IMR-90 (cell line): ENCODE results near the gene CYSRT1. TPM values are rescaled to one million over a fixed set of nuclear protein-coding genes. Genes with fewer than 3 reads are reported as not detected.
A peak's percentile ranks its signal among the peaks of the same experiment; 100 is the strongest.

Experiments
- ATAC-seq: fragments of 200-7000 bp; cut with Tn5 transposase; 2 replicates; pipeline ENCODE4 v1.9.1; 2020; ENCODE audit warnings: low read depth, mild to moderate bottlenecking, moderate library complexity
- BruUV-seq: library from RNA; stranded (reverse); fragments of 400-500 nt; replicated peaks from 2 replicates; lab custom pipeline; 2021; lab: Mats Ljungman, UMichigan
- CTCF ChIA-PET: fragments of 300-600 bp; formaldehyde crosslinking; extraction: SDS; loops from one replicate; lab custom pipeline; 2021; ENCODE audit warnings: antibody characterized with exemption; lab: Yijun Ruan, JAX
- POLR2A ChIA-PET: fragments of 300-600 bp; sonication (Branson Sonifier 250); formaldehyde crosslinking; loops from one replicate; lab custom pipeline; 2022; ENCODE audit warnings: antibody characterized with exemption; ENCODE audit not compliant: unreplicated experiment; lab: Charles Lee
- DNase-seq: peaks from one replicate; pipeline ENCODE4 v3.0.0; 2013
- H2AFZ ChIP-seq: replicated peaks from 2 replicates; pipeline ENCODE3; 2013; ENCODE audit warnings: low read length, mild to moderate bottlenecking; ENCODE audit not compliant: poor library complexity
- H2AK5ac ChIP-seq: 2 replicates; pipeline ENCODE4 v1.6.1; 2013; ENCODE audit warnings: low read depth, low read length, inconsistent platforms
- H2AK9ac ChIP-seq: replicated peaks from 2 replicates; pipeline ENCODE3; 2013; ENCODE audit warnings: mild to moderate bottlenecking, low read depth, low read length, moderate library complexity; ENCODE audit not compliant: poor library complexity
- H2BK120ac ChIP-seq: 2 replicates; pipeline ENCODE4 v1.6.1; 2013; ENCODE audit warnings: low read depth, low read length, inconsistent platforms
- H2BK15ac ChIP-seq: 3 replicates; pipeline ENCODE4 v1.6.1; 2013; ENCODE audit warnings: low read depth, low read length, inconsistent platforms
- H2BK20ac ChIP-seq: 2 replicates; pipeline ENCODE4 v1.6.1; 2013; ENCODE audit warnings: low read depth, mild to moderate bottlenecking, inconsistent platforms, low read length, moderate library complexity
- H2BK5ac ChIP-seq: 2 replicates; pipeline ENCODE4 v1.6.1; 2013; ENCODE audit warnings: mild to moderate bottlenecking, low read depth, low read length, inconsistent platforms; ENCODE audit not compliant: poor library complexity, severe bottlenecking
- H3K14ac ChIP-seq: replicated peaks from 2 replicates; pipeline ENCODE4 v1.6.1; 2013; ENCODE audit warnings: low read depth, low read length, inconsistent platforms
- H3K18ac ChIP-seq: 2 replicates; pipeline ENCODE4 v1.6.1; 2013; ENCODE audit warnings: low read depth, low read length, control low read depth
- H3K23ac ChIP-seq: 2 replicates; pipeline ENCODE4 v1.6.1; 2013; ENCODE audit warnings: low read depth, low read length, inconsistent platforms
- H3K27ac ChIP-seq: 2 replicates; pipeline ENCODE4 v1.5.1; 2013; ENCODE audit warnings: mild to moderate bottlenecking, control low read depth, low read length; ENCODE audit not compliant: insufficient read depth
- H3K27me3 ChIP-seq: 2 replicates; pipeline ENCODE4 v1.6.1; 2013; ENCODE audit warnings: low read length; ENCODE audit not compliant: control insufficient read depth, insufficient read depth
- H3K36me3 ChIP-seq: 2 replicates; pipeline ENCODE4 v1.6.1; 2013; ENCODE audit warnings: low read length, mixed read lengths; ENCODE audit not compliant: control insufficient read depth, insufficient read depth
- H3K4ac ChIP-seq: 2 replicates; pipeline ENCODE4 v1.6.1; 2013; ENCODE audit warnings: low read depth, low read length, inconsistent platforms
- H3K4me1 ChIP-seq: 2 replicates; pipeline ENCODE4 v1.6.1; 2013; ENCODE audit warnings: low read length, mixed read lengths; ENCODE audit not compliant: control insufficient read depth, insufficient read depth
- H3K4me2 ChIP-seq: 2 replicates; pipeline ENCODE4 v1.6.1; 2013; ENCODE audit warnings: low read depth, mild to moderate bottlenecking, control low read depth, low read length, moderate library complexity
- H3K4me3 ChIP-seq: 2 replicates; pipeline ENCODE4 v1.5.1; 2013; ENCODE audit warnings: low read depth, mild to moderate bottlenecking, control low read depth, low read length, moderate library complexity; ENCODE audit not compliant: insufficient read depth
- H3K56ac ChIP-seq: 2 replicates; pipeline ENCODE4 v1.6.1; 2013; ENCODE audit warnings: low read length, inconsistent platforms; ENCODE audit not compliant: insufficient read depth; ENCODE audit errors: extremely low read depth
- H3K79me1 ChIP-seq, 2 experiments: 2 replicates each; pipeline ENCODE4 v1.6.1; 2013; ENCODE audit warnings: low read length in 2 of 2, inconsistent platforms in 1 of 2, low read depth in 1 of 2
- H3K9ac ChIP-seq: 2 replicates; pipeline ENCODE4 v1.6.1; 2013; ENCODE audit warnings: low read depth, low read length, control low read depth
- H3K9me1 ChIP-seq: 2 replicates; pipeline ENCODE4 v1.6.1; 2013; ENCODE audit warnings: low read length, inconsistent platforms; ENCODE audit not compliant: insufficient read depth
- H3K9me3 ChIP-seq: 2 replicates; pipeline ENCODE4 v1.6.1; 2013; ENCODE audit warnings: low read length; ENCODE audit not compliant: control insufficient read depth, insufficient read depth
- H4K20me1 ChIP-seq: 2 replicates; pipeline ENCODE4 v1.6.1; 2013; ENCODE audit warnings: low read length, inconsistent platforms; ENCODE audit not compliant: insufficient read depth
- H4K5ac ChIP-seq: 2 replicates; pipeline ENCODE4 v1.6.1; 2013; ENCODE audit warnings: mild to moderate bottlenecking, low read depth, low read length, control low read depth
- H4K8ac ChIP-seq, 2 experiments: 2 replicates each; pipeline ENCODE4 v1.6.1; 2013; ENCODE audit warnings: low read depth in 2 of 2, low read length in 2 of 2, control low read depth in 1 of 2, inconsistent platforms in 1 of 2
- H4K91ac ChIP-seq: 2 replicates; pipeline ENCODE4 v1.6.1; 2013; ENCODE audit warnings: low read depth, low read length, inconsistent platforms; ENCODE audit not compliant: insufficient read depth
- BHLHE40 ChIP-seq: fragments of 150-350 bp; IDR thresholded peaks from 2 replicates; pipeline ENCODE4 v1.6.1; 2016; ENCODE audit warnings: mild to moderate bottlenecking, low read depth, low read length
- RCOR1 ChIP-seq: IDR thresholded peaks from 2 replicates; pipeline ENCODE4 v1.6.1; 2012; ENCODE audit warnings: mild to moderate bottlenecking, low read length, improper control_type of control experiment; ENCODE audit not compliant: insufficient replicate concordance
- RFX5 ChIP-seq: IDR thresholded peaks from 2 replicates; pipeline ENCODE4 v1.8.0; 2012; ENCODE audit warnings: low read depth, mild to moderate bottlenecking, low read length, moderate library complexity
- USF2 ChIP-seq: fragments of 150-350 bp; IDR thresholded peaks from 2 replicates; pipeline ENCODE4 v1.6.1; 2017; ENCODE audit warnings: mild to moderate bottlenecking, antibody characterized with exemption, low read length, low read depth
- WGBS, 2 experiments: methylation state at CpG; one replicate each; pipeline versions ENCODE4 v1.1.5 to v1.1.7; 2013; ENCODE audit warnings: missing lambda C conversion rate in 2 of 2; ENCODE audit not compliant: insufficient read length in 1 of 2; ENCODE audit errors: extremely low coverage in 2 of 2; 5-methylcytosine and 5-hydroxymethylcytosine counted together
- dilution Hi-C: fragments of 300-500 bp; cut with HindIII; formaldehyde crosslinking; loops from one replicate; pipeline ENCODE4 v1.14.3; 2018; ENCODE audit warnings: low sequenced_read_pairs; ENCODE audit not compliant: unreplicated experiment
- in situ Hi-C: fragments of 300-500 bp; cut with MboI; formaldehyde crosslinking; loops from 3 replicates; pipeline ENCODE4 v1.14.3; 2019; ENCODE audit warnings: low sequenced_read_pairs, inconsistent platforms, mixed read lengths
- intact Hi-C: fragments of 100-400 bp; cut with micrococcal nuclease; formaldehyde crosslinking; loops from 2 replicates; pipeline ENCODE4 v1.10.0; 2022
- polyA plus RNA-seq, 3 experiments: library from polyadenylated mRNA; depleted of rRNA; stranded (reverse); fragments of >200 nt; gene quantifications; 2 replicates each; pipeline ENCODE4 v1.2.3, GENCODE V29; 2012; ENCODE audit warnings: low replicate concordance in 1 of 3
- total RNA-seq: library from RNA; depleted of rRNA; stranded (reverse); fragments of >200 nt; gene quantifications from 2 replicates; pipeline ENCODE4 v1.2.3, GENCODE V29; 2012
- TF ChIP-seq, protein P1 (sequence below): fragments of 150-350 bp; IDR thresholded peaks from 2 replicates; pipeline ENCODE4 v1.6.1; 2016; ENCODE audit warnings: low read depth, mild to moderate bottlenecking, low read length, moderate library complexity, borderline replicate concordance

The CYSRT1 gene
- total and polyA plus RNA-seq, 2 of the 4 experiments (the other 2 are of a cell fraction) = 0.18 to 0.84 TPM

DNA sequence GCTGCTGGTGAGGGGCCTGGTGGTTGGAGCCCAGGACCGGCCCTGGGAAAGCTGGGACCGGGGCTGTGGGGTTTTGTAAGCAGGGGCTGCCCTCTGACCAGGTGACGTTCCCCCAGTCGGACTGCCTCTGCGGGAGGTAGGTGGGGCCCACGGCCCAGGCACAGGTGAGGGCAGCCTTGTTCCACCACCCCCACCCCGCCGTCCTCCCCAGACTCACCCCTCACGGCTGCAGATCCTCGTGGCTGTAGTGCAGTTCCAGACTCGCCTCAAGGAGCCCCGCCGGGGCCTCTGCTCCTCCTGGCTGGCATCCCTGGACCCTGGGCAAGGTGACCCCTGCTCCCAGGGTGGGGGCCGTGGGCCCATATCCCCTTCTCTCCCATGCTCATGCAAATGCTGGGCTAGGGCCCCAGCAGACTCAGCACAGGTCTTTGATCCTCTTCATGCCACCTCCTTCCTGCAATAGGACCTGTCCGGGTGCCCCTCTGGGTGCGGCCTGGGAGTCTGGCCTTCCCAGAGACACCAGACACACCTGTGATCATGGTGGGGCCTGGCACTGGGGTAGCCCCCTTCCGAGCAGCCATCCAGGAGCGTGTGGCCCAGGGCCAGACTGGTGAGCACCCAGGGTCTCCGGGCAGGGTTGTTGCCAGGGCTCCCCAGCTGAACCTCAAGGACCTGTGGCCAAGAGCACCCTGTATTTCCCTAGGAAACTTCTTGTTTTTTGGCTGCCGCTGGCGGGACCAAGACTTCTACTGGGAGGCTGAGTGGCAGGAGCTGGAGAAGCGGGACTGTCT lies 9.6 kb upstream of the CYSRT1 start (continued):
- no peak for TF ChIP-seq USF2

DNA sequence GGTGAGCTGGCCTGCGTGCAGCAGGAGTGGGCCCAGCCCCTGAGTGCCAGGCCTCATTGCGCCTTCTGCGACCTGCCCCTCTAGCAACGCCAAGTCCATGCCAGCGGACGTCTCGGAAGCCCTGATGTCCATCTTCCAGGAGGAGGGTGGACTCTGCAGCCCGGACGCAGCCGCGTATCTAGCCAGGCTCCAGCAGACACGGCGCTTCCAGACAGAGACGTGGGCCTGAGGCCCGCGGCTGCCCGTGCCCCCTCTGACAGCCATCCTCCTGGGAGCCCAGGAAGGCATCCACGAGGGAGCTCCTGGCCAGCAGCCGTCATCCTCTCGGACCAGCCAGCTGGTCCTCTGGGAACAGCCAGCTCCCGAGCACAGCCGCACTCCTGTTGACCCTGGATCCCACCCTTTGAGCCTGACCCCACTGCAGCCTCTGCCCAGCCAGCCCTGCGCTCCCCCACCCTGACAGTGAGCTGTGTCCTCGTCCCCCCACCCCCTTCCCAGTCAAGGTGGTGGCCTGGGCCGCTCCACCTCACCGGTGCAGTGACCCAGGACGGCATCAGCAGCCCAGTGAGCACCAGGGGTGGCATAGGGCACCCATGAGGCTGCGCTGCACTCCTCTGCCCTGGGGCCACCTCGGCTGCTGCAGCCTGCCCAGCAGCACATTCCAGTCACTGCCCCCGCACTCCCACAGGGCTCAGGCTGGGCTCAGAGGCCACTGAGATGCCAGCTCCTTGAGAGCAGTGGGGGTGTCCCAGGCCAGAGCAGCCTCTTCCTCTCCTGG lies 8.6 kb upstream of the CYSRT1 start:
- H2BK20ac ChIP-seq = no peak overlapping the region
- H3K79me1 ChIP-seq = peaks cover 0 to 6% of the 10 kb centered on the region in 2 experiments; a peak in 1 of 4 replicates
- CTCF ChIA-PET = no interaction called here
- H3K4ac ChIP-seq = no peak overlapping the region
- no peak for DNase-seq
- no peak overlapping the region for H2AK5ac ChIP-seq
- POLR2A ChIA-PET = no interaction called here
- H4K8ac ChIP-seq = no peak overlapping the region
- H3K18ac ChIP-seq = no peak overlapping the region
- TF ChIP-seq, protein P1, sequence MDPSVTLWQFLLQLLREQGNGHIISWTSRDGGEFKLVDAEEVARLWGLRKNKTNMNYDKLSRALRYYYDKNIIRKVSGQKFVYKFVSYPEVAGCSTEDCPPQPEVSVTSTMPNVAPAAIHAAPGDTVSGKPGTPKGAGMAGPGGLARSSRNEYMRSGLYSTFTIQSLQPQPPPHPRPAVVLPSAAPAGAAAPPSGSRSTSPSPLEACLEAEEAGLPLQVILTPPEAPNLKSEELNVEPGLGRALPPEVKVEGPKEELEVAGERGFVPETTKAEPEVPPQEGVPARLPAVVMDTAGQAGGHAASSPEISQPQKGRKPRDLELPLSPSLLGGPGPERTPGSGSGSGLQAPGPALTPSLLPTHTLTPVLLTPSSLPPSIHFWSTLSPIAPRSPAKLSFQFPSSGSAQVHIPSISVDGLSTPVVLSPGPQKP = no peak
- TF ChIP-seq USF2 (no peak), BHLHE40 (no peak), RFX5 (no peak), RCOR1 (no peak)
- H2AK9ac ChIP-seq = peak overlapping the region; percentile 16
- H3K36me3 ChIP-seq = peaks cover 18% of the 10 kb centered on the region
- H2BK5ac ChIP-seq = no peak overlapping the region
- H3K27me3 ChIP-seq = no peaks in the 10 kb centered on the region
- H3K27ac ChIP-seq = no peak overlapping the region
- H3K4me2 ChIP-seq = no peak overlapping the region
- intact Hi-C loops = no loop called here
- H3K56ac ChIP-seq = no peak overlapping the region
- no peak overlapping the region for H3K4me3 ChIP-seq
- H4K20me1 ChIP-seq = no peaks in the 10 kb centered on the region
- H3K4me1 ChIP-seq = peaks cover 6% of the 10 kb centered on the region
- no peak overlapping the region for H3K23ac ChIP-seq
- WGBS, 2 experiments = 96% methylated on average over 21 of the region's 30 CpGs; no CpG with 5 or more reads in 1 of the 2 experiments
- no peaks in the 10 kb centered on the region for H3K9me3 ChIP-seq
- ATAC-seq = no peak
- no peak overlapping the region for H2BK120ac ChIP-seq
- H2AFZ ChIP-seq = no peak overlapping the region
- H2BK15ac ChIP-seq = no peak overlapping the region
- H3K9me1 ChIP-seq = peaks cover 3% of the 10 kb centered on the region; the same call in 1 of the 2 replicates
- dilution Hi-C loops = no loop called here
- no peak overlapping the region for H4K91ac ChIP-seq
- no peak overlapping the region for H3K9ac ChIP-seq
- no TSS peak for BruUV-seq
- no peak overlapping the region for H4K5ac ChIP-seq
- H3K14ac ChIP-seq = no peak overlapping the region
- in situ Hi-C loops = no loop called here
